Measurements from ENCODE around the gene ITGAE.

GRCh38 chr17:3809135-3809534, 8.1 kb upstream of the ITGAE start:
- TF ChIP-seq, protein P1, sequence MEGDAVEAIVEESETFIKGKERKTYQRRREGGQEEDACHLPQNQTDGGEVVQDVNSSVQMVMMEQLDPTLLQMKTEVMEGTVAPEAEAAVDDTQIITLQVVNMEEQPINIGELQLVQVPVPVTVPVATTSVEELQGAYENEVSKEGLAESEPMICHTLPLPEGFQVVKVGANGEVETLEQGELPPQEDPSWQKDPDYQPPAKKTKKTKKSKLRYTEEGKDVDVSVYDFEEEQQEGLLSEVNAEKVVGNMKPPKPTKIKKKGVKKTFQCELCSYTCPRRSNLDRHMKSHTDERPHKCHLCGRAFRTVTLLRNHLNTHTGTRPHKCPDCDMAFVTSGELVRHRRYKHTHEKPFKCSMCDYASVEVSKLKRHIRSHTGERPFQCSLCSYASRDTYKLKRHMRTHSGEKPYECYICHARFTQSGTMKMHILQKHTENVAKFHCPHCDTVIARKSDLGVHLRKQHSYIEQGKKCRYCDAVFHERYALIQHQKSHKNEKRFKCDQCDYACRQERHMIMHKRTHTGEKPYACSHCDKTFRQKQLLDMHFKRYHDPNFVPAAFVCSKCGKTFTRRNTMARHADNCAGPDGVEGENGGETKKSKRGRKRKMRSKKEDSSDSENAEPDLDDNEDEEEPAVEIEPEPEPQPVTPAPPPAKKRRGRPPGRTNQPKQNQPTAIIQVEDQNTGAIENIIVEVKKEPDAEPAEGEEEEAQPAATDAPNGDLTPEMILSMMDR (IDR thresholded peaks at IDR 0.05) = no peak
- TF ChIP-seq EP300 (IDR thresholded peaks at IDR 0.05) (no peak), POLR2A (IDR thresholded peaks at IDR 0.05; ENCODE audit: low read depth) (no peak)

All from esophagus muscularis mucosa (tissue), 4 donors.